Activated CD4-positive, CD25-positive, alpha-beta regulatory T cell treated with anti-CD3 and anti-CD28 coated beads, Interleukin-2, amount 50 U/mL, for 24 hours (primary cell): ENCODE data around the gene DLL1.

Experiments
- ATAC-seq, 2 donors: fragments of 150-1000 bp; cut with Tn5 transposase; one replicate each; pipeline ENCODE4 v1.10.0; 2021; ENCODE audit warnings: mild to moderate bottlenecking in 1 of 2, moderate library complexity in 1 of 2

DLL1 gene

DNA sequence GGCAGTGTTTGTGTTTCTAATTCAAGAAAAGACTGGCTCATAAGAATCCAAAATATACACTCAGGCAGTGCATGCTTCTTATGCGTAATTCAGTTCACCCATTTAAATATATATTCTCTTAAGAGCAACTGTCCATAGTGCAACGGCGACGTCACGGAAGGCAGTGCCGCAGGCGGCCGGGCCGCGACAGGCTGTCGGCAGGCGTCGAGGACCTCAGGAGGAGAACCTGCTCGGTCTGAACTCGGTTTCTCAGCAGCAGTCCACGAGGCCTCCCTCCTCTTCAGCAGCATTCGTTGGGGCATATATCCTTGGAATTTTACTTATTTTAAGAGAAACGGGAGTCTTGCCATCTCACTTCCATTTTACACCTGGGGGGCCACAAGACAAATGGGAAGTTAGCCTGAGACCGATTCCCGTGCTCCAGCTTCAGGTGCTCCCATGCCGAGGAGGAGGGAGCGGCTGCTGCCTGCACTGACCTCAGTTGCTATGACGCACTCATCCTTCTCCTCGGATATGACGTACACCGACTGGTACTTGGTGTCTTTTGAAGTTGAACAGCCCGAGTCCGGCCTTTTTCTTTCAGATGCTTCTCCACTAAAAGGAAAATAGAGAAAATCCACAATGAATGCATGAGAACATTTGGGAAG, 8.2 kb downstream of the DLL1 start:
- no peak for ATAC-seq

GRCh38 chr6:170281331-170282292, 9.3 kb downstream of the DLL1 start:
- ATAC-seq = no peak

- ATAC-seq = peak; percentile 30 to 49
Measured at GRCh38 chr6:170280689-170281045, 10.2 kb downstream of the DLL1 start.

- ATAC-seq = peak; percentile 51 to 63
Measured at GRCh38 chr6:170279977-170280688, 10.7 kb downstream of the DLL1 start.

DNA sequence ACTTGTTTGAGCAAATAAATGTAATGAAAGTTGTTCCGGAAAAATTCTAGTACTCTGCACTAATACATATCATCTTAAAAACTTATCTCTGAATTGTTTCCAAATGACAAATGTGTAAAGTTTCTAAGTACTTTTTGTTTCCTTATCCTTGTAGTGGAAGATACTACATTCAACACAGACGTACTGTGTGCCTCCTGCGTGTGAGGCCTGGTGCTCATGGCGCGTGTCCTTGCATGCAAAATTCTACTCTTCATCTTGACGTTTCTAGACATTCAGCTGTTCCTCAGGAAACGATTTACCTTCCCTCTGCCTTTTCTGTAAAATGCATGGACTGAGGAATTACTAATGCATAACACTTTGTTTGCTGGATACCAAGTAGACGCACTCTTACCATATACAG, 11.5 kb downstream of the DLL1 start:
- no peak for ATAC-seq

DNA sequence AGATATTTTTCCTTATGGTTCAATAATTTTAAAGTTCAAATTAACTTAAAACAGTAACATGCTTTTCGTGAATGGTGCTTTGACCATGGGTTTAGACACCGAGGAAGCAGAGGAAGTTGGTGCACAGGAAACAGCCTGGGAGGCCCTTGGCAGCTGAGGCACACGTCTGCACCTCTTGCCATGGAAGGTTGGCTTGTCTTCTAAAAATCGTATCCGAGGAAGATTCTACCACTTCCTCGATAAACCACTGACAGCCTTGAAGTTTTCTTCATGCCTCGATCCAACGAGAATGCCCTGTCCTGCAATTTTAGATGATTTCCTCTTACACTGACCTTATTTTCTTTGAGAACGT, 12.2 kb downstream of the DLL1 start:
- ATAC-seq = no peak

DNA sequence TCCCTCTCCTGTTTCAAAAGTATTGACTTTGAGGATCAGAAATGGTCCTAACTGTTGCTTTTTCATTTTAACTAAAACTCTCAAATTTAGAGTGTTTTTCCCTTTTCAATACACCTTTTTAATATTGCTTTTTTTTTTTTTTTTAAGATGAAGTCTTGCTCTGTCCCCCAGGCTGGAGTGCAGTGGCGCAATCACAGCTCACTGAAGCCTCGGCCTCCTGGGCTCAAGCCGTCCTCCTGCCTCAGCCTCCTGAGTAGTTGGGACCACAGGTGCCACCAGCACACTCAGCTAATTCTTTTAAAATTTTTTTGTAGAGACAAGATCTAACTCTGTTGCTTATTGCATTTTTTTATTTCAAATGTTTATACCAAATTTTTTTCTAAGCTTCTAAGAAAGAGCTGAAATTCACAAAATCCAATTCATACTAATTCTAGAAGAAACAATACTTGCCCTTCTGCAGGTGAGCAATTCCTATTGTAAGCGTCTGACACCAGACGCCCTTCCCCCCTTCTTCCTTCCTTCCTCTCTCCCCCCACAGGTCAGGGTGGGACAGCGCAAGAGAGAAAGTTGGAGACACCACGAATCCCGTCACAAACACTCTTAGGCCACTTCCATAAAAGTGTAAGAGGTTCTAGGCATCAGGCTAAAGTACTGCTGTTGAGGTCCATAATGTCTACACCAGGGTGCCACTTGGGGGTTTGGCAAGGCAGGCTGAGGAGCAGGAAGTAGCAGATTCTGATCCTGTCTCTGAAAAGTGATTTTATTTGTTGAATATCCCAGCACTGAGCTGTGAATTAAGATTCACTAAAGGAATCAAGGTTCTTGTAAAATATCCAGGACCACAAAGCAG, 12.8 kb downstream of the DLL1 start:
- ATAC-seq = no peak

GRCh38 chr6:170276369-170277057, 14.4 kb downstream of the DLL1 start:
- no peak for ATAC-seq

DNA sequence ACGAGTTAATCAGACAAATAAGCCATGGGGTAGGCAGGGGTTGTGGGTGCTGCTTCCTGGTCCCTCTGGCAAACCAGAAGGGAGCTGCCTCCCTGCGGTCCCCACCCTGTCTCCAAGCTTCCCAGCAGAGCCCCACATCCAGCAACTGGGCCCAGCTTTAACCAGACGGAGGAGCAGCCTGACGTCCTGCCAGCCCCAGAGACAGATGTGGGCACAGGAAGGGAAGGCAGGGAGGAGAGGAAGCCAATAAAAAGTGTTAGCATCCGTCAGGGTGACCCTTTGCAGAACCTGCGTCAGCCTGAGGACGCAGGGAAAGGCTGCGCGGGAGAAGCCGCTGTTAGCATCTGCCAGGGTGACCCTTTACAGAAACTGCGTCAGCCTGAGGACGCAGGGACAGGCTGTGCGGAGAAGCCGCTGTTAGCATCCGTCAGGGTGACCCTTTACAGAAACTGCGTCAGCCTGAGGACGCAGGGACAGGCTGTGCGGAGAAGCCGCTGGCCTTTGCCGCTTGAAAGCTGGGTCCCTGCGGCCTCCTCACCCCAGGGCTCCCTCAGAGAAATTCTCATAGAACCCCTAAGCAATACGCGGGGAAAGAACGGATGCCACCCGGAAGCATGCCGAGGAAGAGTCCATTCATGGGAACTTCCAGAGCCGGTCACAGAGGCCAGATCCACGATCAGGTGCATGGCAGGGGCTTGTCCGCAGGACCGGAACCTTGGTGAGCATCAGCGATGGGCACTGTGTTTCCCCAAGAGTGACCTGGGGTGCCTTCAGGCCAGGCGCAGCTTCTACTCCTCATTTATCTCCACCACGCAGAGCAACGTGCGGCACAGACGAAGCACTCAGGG, 15.9 kb downstream of the DLL1 start:
- no peak for ATAC-seq

DNA sequence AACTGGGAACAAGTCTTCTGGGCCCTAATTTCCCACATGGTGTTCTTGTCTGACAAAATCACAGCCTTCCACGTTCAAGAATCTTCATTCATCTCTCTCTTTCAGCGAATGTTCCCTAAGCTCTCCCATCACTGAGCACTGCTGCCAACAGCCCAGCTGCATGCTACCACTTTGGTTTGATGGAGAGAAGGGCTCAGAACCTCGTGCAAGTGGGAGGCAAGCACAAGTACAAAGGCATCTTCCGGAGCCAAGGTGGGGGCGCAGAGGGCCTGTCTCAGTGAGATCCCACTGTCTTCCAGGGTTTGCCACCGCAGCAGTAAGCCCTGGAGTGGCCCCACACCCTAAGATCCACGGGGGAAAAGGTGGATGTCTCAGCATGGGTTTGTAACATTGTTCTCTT, 17.2 kb downstream of the DLL1 start:
- ATAC-seq = no peak

- no peak for ATAC-seq
Measured at GRCh38 chr6:170273191-170273590, 17.7 kb downstream of the DLL1 start.

- ATAC-seq = no peak
Measured at GRCh38 chr6:170272341-170273065, 18.4 kb downstream of the DLL1 start.

DNA sequence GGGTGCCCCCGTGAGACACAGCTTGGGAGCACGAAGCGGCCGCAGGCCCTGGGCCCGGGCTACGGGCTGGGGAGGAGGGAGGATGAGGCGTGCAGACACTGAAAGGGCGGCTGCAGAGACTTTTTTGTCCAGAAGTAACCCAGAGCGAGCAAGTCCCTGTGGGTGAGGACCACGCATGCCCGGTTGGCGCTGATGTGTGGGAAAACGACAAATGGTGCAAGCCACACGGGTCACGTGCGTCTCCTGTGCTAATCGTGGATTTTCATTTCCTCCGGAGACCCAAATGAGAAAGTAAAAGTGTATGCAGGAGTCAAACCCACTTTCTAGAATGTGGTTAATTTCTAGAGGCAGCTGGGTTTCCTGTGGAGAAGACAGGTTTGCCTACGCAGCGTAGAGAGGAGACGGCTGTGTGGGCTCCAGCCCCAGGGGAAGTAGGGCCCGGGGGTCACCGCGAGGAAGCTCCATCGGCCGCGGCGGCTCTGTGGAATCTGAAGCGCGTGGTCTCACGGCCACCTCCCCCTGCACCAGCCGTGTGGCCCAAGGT, 19.0 kb downstream of the DLL1 start:
- peak; percentile 87 to 91 for ATAC-seq

DNA sequence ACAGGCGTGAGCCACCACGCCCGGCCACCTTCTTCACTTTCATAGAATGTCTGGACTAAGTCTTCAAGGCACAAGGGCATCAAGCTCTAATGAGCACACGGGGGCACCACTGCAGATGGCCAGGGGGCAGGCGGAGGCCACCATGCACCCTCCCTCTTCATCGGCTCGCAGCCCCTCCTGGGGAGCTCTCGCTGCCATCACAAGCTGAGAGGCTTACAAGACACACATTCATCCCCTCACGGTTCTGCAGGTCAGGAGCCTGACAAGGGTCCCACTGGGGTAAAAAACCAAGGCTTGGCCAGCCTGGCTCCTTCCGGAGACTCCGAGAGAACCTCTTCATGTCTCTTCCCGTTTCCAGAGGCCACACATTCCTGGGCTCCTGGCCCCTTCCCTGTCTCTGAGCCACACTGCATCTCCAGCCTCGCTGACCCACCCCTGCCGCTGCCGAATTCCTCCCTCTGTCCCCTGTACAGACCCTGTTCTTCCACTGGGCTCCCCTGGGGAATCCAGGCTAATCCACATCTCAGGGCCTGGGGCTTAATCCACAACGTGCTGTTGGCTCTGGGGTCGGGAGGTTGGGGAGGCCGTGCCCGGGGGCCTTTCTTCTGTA, 19.8 kb downstream of the DLL1 start:
- no peak for ATAC-seq

GRCh38 chr6:170269846-170270541, 20.9 kb downstream of the DLL1 start:
- ATAC-seq = no peak

GRCh38 chr6:170269151-170269845, 21.6 kb downstream of the DLL1 start:
- no peak for ATAC-seq

DNA sequence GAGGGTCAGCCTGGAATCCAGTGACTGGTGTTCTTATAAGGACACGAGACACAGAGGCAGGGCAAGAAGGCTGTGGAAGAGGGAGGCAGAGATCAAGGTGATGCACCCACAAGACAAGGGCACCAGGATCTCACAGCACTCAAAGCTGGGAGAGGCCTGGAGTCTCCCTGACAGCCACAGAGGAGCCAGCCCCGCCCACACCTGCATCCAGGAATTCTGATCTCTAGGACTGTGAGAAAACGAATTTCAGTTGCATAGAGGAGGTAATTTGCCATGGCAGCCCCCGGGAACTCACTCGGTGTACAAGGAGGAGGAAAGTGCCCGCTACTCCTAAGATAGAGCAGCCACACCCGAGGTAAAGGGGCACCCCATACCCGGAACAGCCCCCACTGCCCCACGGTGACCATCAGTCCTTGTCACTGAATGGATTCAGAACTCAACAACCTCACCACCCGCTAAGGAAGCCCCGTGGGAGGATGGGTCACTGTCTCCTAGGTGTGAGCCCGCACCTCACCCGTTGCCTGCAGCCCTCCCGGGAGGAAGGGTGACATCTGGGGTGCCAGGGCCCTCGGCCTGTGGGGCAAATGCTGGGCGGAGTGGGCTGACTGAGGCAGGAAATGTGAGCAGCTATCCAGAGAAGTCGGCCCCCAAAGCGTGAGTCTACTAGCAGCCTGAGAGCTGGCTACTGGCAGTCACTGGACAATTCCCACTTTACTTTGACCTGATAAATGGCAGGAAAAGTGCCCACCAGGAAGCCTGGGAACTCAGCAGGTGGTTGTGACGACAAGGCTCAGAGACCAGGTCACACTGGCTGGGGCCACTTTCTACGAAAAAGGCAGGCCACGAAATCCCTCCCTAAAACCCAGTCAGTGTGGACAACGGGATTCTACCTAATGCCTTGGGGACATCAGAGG, 22.4 kb downstream of the DLL1 start:
- no peak for ATAC-seq
